GM10266 (cell line): ENCODE data around the gene EEF1E1.

ENCODE experiments used
- DNase-seq: peaks from one replicate; pipeline ENCODE4 v3.0.0; 2012; ENCODE audit errors: extremely low spot score
- TF ChIP-seq, protein P1 (sequence below): IDR thresholded peaks from 2 replicates; pipeline ENCODE4 v1.5.1; 2012; ENCODE audit warnings: mild to moderate bottlenecking, low read depth; ENCODE audit not compliant: control insufficient read depth, insufficient read depth; ENCODE audit errors: missing control alignments

The EEF1E1 gene

DNA sequence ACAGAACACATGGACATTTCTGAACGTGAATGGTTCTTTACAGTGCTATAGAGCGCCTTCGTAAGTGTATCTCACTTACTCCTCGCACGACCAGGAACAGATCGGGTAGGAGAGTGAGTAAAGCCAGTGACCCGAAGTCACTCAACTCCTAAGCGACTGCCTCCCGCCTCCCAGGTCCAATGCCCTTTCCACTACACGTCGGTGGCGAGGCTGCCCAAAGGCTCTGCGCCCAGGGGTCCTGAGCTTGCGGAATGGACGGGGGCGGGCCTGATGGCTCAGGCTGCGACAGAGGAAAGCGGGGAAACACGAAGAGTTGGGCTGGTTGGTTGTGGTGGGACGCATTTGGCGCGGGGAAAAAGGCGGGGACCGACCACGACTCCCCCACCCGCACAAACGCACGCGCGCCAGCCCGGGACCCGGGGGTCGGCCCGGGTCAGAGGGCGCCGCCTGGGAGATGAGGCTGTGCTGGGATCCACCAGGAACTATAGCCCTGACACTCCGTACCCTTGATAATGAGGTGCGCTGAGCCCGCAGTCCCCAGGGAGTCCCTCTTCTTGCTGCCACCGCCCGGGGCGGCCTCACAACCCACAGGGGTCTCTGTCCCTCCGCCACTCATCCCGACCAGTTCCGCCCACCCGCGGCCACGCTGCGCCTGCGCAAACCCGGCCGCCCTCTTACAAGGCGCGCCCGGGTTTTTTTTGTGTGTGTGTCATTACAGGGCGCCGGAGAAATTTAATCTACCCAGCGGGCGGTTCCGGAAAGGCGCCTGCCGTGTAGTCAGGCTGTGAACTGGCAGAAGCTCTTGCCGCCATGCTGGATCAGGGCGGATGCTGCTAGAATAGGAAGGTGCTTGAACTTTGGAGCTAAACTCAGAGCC is 38.3 kb downstream of the EEF1E1 start, which contains the start of gene BLOC1S5:
TSS of gene BLOC1S5 (minus strand) at position 629 of the 877 bp plus-strand sequence. CDS start at position 616, 13 bp downstream.
- peak; percentile 88 for DNase-seq
- TF ChIP-seq, protein P1, sequence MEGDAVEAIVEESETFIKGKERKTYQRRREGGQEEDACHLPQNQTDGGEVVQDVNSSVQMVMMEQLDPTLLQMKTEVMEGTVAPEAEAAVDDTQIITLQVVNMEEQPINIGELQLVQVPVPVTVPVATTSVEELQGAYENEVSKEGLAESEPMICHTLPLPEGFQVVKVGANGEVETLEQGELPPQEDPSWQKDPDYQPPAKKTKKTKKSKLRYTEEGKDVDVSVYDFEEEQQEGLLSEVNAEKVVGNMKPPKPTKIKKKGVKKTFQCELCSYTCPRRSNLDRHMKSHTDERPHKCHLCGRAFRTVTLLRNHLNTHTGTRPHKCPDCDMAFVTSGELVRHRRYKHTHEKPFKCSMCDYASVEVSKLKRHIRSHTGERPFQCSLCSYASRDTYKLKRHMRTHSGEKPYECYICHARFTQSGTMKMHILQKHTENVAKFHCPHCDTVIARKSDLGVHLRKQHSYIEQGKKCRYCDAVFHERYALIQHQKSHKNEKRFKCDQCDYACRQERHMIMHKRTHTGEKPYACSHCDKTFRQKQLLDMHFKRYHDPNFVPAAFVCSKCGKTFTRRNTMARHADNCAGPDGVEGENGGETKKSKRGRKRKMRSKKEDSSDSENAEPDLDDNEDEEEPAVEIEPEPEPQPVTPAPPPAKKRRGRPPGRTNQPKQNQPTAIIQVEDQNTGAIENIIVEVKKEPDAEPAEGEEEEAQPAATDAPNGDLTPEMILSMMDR = no peak

- DNase-seq = no peak
- TF ChIP-seq, protein P1 = no peak
Observed at GRCh38 chr6:8061736-8062135, 40.6 kb downstream of the EEF1E1 start.

- TF ChIP-seq, protein P1 = no peak
Observed at GRCh38 chr6:8060346-8060745, 42.0 kb downstream of the EEF1E1 start.

DNA sequence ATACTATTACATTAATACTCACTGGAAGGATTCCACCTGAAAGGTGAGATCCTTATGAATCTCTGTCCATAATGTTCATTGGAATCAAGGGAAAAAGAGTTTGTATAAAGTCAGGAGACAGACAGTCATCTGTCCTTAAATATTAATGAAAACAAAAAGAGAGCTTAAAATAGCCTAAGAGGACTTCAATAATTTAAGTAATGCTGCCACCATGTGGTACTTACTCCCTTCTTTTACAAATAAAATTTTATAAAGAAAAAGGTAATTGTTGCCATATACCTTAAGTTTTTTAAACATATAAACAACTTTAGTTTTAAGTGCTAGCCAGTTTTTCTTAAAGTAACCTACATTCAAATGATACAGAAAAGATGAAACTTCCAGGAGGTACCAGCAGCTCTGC is 43.2 kb downstream of the EEF1E1 start:
- TF ChIP-seq, protein P1 = peak; percentile 13
- no peak for DNase-seq

More at GRCh38 chr6:8060346-8060745, 42.0 kb downstream of the EEF1E1 start:
- DNase-seq = no peak

DNA sequence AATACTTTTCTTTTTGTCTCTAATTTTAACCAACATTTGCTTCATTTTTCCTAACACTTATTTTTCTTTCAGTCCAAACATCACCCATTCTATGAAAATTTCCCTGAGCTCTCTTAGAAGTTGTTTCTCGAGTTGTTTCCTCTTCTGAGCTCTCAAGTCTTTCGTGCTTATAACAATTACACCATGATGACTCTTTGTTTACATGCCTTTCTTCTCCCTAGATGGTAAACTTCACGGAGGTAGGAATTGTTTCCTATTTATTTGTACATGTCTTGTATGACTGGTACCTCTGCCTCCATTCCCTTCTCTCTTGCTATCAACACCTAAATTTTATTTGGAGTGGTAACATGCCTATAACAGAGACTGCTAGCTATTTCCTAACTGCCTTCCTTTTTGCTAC is 44.6 kb downstream of the EEF1E1 start:
- no peak for DNase-seq
- TF ChIP-seq, protein P1 = no peak

- no peak for DNase-seq
- TF ChIP-seq, protein P1 = no peak
Observed at GRCh38 chr6:8057263-8057662, 45.1 kb downstream of the EEF1E1 start.

GRCh38 chr6:8054276-8054675 is 48.1 kb downstream of the EEF1E1 start:
- no peak for DNase-seq
- TF ChIP-seq, protein P1 = no peak
